GM19324 (cell line): ENCODE measurements around the gene NRP1.
"Not testable (repeated sequence)": the region's sequence is repeated elsewhere in the genome, so short reads cannot be mapped to it uniquely, and the experiment has no call there.

Source experiments
- ATAC-seq: cut with Tn5 transposase; IDR thresholded peaks from one replicate; pipeline ENCODE4 v1.9.1; 2021; ENCODE audit warnings: mild to moderate bottlenecking, moderate library complexity; ENCODE audit not compliant: unreplicated experiment, low FRiP score

Gene NRP1

GRCh38 chr10:33160151-33160550 lies 174.3 kb downstream of the NRP1 start:
- ATAC-seq: no peak

GRCh38 chr10:33157103-33157502 lies 177.4 kb downstream of the NRP1 start:
- ATAC-seq: no peak

DNA sequence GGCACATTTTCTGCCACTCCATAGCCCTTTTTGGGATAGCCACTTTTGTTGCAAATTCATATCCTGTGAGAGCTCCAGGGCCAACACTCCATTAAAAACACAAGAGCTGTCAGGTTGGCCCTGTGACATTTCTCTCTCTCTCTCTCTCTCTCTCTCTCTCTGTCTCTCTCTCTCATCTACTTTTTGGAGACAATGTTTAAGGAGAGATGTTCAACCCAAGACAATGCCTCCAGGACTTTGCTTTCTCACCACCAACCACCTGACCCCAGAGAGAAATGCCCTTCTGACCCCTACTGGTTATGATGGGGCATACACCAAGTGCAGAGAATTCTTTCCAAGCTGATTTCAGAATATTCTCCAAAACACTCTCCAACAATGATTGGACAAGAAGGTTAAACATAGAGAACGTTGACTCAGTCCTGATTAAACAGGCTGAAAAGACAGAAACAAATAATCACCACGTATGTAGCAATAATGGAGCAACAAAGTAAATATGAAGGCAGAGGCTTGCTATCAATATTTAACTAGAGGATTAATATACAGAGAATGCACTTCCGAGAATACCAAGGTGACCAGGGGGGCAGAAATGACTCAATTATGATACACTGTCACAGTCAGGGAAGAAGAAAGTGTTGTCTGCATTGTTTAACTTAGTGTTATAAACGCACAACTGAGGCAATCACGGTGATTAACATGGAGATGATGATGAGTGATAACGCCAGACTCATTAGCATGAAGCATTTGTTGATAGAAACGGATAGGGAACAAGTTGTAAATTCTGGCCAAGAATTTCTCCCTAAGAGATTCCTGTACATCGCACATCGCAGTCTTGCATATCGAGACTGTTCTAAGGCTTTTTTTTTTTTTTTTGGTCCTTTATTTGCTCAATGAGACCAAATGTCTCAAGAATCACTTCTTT lies 178.5 kb downstream of the NRP1 start:
- ATAC-seq: no peak

DNA sequence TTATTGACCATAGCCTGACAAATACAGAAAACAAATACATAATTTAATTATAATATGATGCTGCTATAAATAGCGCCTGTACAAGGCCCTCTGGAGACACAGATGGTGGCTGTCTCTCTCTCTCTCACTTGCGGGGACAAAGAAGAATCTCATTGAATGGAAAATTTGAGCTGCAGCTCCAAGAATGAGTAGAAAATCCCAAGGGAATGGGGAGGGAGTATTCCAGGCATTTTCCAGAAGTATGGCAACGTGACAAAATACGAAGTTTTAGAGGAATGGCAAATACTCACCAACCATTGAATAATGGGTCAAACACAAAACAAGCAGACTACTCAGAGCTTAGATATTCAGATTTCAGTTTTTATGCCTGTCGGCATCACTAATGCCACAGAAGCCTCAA lies 179.9 kb downstream of the NRP1 start:
- ATAC-seq: no peak

GRCh38 chr10:33153968-33154327 lies 180.5 kb downstream of the NRP1 start:
- no peak for ATAC-seq

DNA sequence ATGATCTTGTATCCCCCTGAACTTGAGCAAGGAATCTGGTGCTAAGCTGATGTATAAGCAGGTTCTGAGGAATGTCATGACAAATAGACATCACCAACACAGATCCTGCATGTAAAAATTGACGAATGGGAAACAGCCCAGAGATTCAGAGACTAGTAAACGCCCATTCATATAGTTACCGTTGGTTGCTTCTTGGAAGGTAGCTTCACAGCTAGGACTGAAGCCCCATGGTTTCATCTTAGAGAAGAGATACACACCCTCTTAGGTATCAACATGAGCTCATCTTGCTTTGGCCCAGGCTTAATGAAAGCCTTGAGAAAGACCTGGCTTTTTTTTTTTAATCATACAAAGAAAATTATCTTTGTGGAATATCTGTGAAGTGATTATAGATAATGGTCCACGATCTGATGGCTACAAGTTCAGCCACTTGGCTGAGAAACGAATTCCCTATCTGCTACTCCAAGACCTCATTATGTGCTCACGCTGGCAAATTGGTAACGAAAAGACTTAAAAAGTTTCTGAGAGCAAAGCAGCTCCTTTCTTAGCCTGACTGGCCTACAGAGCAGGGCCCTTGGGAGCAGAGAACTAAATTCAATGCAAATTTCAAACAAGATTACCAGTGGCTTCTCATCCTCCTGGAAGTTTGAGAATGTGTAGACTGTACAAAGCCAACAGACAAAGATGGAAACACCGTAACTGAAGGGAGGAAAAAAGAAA lies 181.1 kb downstream of the NRP1 start:
- ATAC-seq: no peak

DNA sequence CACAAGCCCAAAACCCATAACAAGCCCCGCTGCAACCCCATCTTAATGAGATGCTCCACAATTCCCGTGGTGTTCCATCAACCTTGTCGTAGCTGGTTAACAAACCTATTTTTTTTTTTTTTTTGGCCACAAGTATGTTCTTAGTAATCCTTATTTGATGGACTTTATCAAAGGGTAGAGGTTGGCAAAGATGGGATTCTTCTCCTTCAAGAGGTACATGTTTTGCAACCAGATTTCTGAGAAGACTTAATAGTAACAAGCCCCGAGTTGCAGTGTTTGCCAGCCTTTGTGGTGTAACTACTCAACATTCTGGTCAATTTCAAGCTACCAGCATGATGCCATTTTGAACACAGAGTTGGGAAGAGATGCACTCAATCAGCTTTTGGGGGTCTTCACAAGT lies 181.7 kb downstream of the NRP1 start:
- no peak for ATAC-seq

- ATAC-seq: no peak
Measured at GRCh38 chr10:33152146-33152545, 182.3 kb downstream of the NRP1 start.

DNA sequence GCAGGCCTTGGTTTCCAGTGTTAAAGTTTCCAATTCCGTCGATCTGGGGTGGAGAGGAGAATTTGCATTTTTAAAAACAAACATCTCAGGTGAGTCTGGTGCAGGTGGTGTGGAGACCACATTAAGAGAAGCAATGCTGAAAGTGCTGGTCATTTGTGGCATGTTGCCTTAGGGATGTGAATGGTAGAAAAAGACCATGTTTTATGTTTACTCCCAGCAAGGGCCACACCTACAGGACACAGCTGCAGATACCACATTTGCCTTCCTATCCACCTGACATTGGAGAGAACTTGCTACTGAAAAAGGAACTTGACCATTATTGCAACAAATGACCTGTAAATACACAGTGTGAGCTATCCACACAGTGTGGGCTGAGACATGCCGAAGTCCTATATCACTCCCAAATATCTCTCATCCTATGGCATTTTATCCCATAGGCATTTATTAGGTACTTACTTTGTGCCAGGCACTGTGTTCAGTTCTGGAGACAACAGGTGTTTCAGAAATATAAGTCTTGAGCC lies 183.1 kb downstream of the NRP1 start:
- ATAC-seq: peak; percentile 51

GRCh38 chr10:33150889-33151288 lies 183.6 kb downstream of the NRP1 start:
- ATAC-seq: no peak

DNA sequence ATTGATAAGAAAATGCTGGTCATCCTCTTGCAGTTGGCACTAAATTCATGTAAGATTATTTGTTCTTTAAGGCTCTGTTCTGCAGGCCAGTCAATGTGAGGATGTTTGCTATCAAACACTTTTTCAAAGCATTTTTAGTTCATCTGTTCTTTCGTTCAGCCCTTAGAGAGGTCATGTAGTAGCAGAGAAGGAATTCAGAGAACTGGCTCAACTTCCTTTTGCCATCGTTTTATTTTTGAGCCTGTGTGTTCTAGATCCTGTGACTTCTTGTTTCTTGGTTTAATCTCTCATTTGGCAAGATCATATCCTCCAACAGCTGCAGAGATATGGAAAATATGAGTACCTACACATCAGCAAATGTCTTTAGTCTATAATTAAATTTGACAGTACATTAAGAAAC lies 184.3 kb downstream of the NRP1 start:
- ATAC-seq: no peak

- ATAC-seq: no peak
Measured at GRCh38 chr10:33147013-33147310, 187.5 kb downstream of the NRP1 start.

GRCh38 chr10:33146189-33147012 lies 188.1 kb downstream of the NRP1 start:
- no peak for ATAC-seq

DNA sequence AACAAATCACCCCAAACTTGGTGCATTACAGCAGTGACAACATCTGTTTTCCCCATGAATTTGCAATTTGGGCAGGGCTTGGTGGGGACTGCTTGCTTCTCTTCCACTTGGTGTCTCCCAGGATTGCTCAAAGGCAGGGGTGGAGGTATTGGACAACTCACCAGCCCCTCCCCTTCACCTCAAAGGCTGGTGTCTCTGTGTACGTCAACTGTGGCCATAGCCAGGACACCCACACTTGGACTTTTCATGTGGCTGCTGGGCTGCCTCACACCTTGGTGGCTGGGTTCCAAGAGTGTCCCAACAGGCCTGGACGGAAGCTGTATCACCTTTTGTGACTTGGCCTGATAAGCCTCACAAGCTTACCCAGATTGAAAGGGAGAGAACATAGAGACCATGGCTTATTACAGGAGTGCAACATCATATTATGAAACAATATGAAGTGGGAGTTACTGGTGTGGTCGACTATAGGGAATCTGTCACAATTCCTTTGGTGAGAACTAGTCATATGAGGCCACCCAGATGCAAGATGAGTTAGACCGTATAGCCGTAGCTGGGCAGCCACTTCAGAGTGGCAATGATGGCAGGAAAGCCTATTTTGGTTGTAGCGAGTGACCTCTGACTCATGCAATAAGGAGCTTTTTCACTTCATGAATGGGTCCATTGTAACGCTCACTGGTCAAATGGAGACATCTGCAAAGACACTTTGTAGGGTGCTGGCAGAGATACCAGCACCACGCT lies 188.8 kb downstream of the NRP1 start:
- no peak for ATAC-seq

DNA sequence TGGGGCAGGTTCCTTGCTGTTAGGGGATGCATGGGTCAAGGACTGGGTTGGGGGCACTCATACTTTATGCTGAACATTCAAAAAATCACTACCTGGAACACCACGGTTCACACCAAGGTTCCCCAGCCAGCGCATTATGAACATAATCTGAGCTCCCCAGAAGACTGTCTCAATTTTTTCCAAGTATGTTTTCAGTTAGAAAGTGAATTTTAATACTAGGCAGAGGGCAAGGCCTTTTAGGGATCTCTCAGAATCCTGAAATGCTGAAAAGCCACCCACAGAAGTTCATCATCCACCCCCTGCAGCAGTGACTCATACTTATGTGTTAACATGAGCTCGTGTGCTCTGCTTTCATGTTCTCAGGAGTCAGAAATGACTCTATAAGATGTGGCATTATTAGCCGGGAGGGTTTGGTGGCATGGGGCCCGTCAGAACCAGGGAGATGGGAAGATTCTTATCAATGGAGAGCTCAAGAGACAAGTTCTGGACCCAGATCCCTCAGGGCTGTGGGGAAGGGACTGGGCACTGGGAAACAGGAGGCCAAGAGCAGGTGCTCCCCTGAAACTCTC lies 191.2 kb downstream of the NRP1 start:
- ATAC-seq: no peak

GRCh38 chr10:33142295-33142694 lies 192.2 kb downstream of the NRP1 start:
- ATAC-seq: no peak

GRCh38 chr10:33141251-33141650 lies 193.2 kb downstream of the NRP1 start:
- ATAC-seq: no peak

GRCh38 chr10:33139181-33139646 lies 195.3 kb downstream of the NRP1 start:
- no peak for ATAC-seq

- not testable (repeated sequence) for ATAC-seq
Measured at GRCh38 chr10:33138686-33139085, 195.8 kb downstream of the NRP1 start.
